Mesenchymal stem cell (in vitro differentiated cells and primary cell): ENCODE data around the gene CCDC63.

Experiments
- DNase-seq: peaks from one replicate; pipeline ENCODE4 v3.0.0-alpha.2; 2013
- H2AFZ ChIP-seq: one replicate; pipeline ENCODE4 v1.6.1; 2013; ENCODE audit warnings: low read depth, mild to moderate bottlenecking, control low read depth, inconsistent platforms, low read length, moderate library complexity
- H2AK5ac ChIP-seq: 2 replicates; pipeline ENCODE4 v1.6.1; 2013; ENCODE audit warnings: low read length, moderate library complexity, mild to moderate bottlenecking, inconsistent platforms; ENCODE audit not compliant: severe bottlenecking
- H2BK120ac ChIP-seq: one replicate; pipeline ENCODE4 v1.6.1; 2013; ENCODE audit warnings: low read depth, mild to moderate bottlenecking, inconsistent platforms, low read length, moderate library complexity
- H2BK12ac ChIP-seq, 2 experiments: one replicate each; pipeline ENCODE4 v1.6.1; 2013; ENCODE audit warnings: inconsistent platforms in 2 of 2, low read length in 2 of 2, mild to moderate bottlenecking in 2 of 2, moderate library complexity in 2 of 2, control low read depth in 1 of 2
- H2BK15ac ChIP-seq: one replicate; pipeline ENCODE4 v1.6.1; 2013; ENCODE audit warnings: mild to moderate bottlenecking, low read depth, inconsistent platforms; ENCODE audit not compliant: poor library complexity, severe bottlenecking
- H2BK5ac ChIP-seq: 2 replicates; pipeline ENCODE4 v1.6.1; 2013; ENCODE audit warnings: low read depth, mild to moderate bottlenecking, low read length, control low read depth, inconsistent platforms; ENCODE audit not compliant: poor library complexity, severe bottlenecking
- H3K14ac ChIP-seq, 2 experiments: one replicate each; pipeline ENCODE4 v1.6.1; 2013; ENCODE audit warnings: inconsistent platforms in 2 of 2, low read length in 2 of 2, control low read depth in 1 of 2, mild to moderate bottlenecking in 1 of 2, moderate library complexity in 1 of 2
- H3K18ac ChIP-seq, 2 experiments: one replicate each; pipeline ENCODE4 v1.6.1; 2013; ENCODE audit warnings: inconsistent platforms in 2 of 2, low read length in 2 of 2, control low read depth in 1 of 2, low read depth in 1 of 2, mild to moderate bottlenecking in 1 of 2
- H3K23ac ChIP-seq, 2 experiments: one replicate each; pipeline ENCODE4 v1.6.1; 2013; ENCODE audit warnings: inconsistent platforms in 2 of 2, low read length in 2 of 2, mild to moderate bottlenecking in 2 of 2, moderate library complexity in 2 of 2, control low read depth in 1 of 2
- H3K27ac ChIP-seq: 2 replicates; pipeline ENCODE4 v1.5.1; 2013; ENCODE audit warnings: mild to moderate bottlenecking, moderate library complexity, low read length, control low read depth, inconsistent platforms; ENCODE audit not compliant: poor library complexity, severe bottlenecking
- H3K27me3 ChIP-seq, 2 experiments: 2 replicates each; pipeline versions ENCODE4 v1.6.1 to v1.7.0; 2013; ENCODE audit warnings: low read length in 2 of 2, mild to moderate bottlenecking in 2 of 2, moderate library complexity in 2 of 2, control low read depth in 1 of 2, inconsistent platforms in 1 of 2; ENCODE audit not compliant: control insufficient read depth in 1 of 2, insufficient read depth in 1 of 2
- H3K36me3 ChIP-seq, 2 experiments: 2 replicates each; pipeline versions ENCODE4 v1.6.1 to v1.7.0; 2013; ENCODE audit warnings: low read length in 2 of 2, control low read depth in 1 of 2, inconsistent platforms in 1 of 2, low read depth in 1 of 2, mild to moderate bottlenecking in 1 of 2; ENCODE audit not compliant: insufficient read depth in 2 of 2, control insufficient read depth in 1 of 2
- H3K4ac ChIP-seq, 2 experiments: one replicate each; pipeline ENCODE4 v1.6.1; 2013; ENCODE audit warnings: inconsistent platforms in 2 of 2, low read length in 2 of 2, mild to moderate bottlenecking in 2 of 2, moderate library complexity in 2 of 2, control low read depth in 1 of 2, low read depth in 1 of 2
- H3K4me1 ChIP-seq: 2 replicates; pipeline ENCODE4 v1.6.1; 2013; ENCODE audit warnings: low read depth, low read length, control low read depth; ENCODE audit not compliant: control insufficient read depth, insufficient read depth
- H3K4me2 ChIP-seq: 2 replicates; pipeline ENCODE4 v1.6.1; 2013; ENCODE audit warnings: low read length, mild to moderate bottlenecking, inconsistent platforms; ENCODE audit not compliant: poor library complexity, severe bottlenecking
- H3K4me3 ChIP-seq, 2 experiments: 2 replicates each; pipeline versions ENCODE4 v1.5.1 to v1.7.0; 2013; ENCODE audit warnings: low read length in 2 of 2, mild to moderate bottlenecking in 2 of 2, control low read depth in 1 of 2, low read depth in 1 of 2; ENCODE audit not compliant: insufficient read depth in 1 of 2
- H3K79me1 ChIP-seq: replicated peaks from 2 replicates; pipeline ENCODE4 v1.6.1; 2013; ENCODE audit warnings: mild to moderate bottlenecking, control low read depth, low read length, inconsistent platforms; ENCODE audit not compliant: poor library complexity, severe bottlenecking
- H3K9ac ChIP-seq: 2 replicates; pipeline ENCODE4 v1.7.0; 2013; ENCODE audit warnings: mild to moderate bottlenecking, low read length, moderate library complexity
- H3K9me3 ChIP-seq: 2 replicates; pipeline ENCODE4 v1.7.0; 2013; ENCODE audit warnings: mild to moderate bottlenecking, low read length; ENCODE audit not compliant: control insufficient read depth
- H4K8ac ChIP-seq: one replicate; pipeline ENCODE4 v1.6.1; 2013; ENCODE audit warnings: inconsistent platforms, mild to moderate bottlenecking, low read length, moderate library complexity
- H4K91ac ChIP-seq: one replicate; pipeline ENCODE4 v1.6.1; 2013; ENCODE audit warnings: mild to moderate bottlenecking, low read length, inconsistent platforms
- WGBS: methylation state at CpG from one replicate; pipeline ENCODE4 v1.1.7; 2013; ENCODE audit warnings: mixed read lengths; 5-methylcytosine and 5-hydroxymethylcytosine counted together

CCDC63 gene

DNA sequence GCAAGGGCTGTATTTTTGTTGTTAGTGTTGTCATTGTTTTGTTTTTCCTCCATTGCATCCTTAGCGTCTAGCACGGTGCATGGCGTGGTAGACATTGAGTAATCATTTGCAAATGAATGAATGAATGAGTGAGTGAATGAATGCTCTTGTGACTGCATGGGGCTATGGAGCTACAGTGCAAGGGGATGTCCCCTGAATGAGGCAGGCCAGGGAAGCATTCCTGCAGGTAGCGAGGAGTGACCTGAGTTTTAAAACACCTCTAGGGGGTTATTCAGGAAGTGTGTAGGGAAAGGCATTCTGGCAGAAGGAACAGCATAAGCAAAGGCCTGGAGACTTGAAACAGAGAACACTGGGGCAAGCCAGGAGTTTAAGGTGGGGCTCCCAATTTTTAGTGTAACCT is 56.7 kb downstream of the CCDC63 start:
- WGBS: 97% methylated on average over 4 of the region's 4 CpGs
- H3K14ac ChIP-seq: no peak overlapping the region
- DNase-seq: no peak
- no peak overlapping the region for H2AK5ac ChIP-seq
- no peak overlapping the region for H2BK12ac ChIP-seq
- no peaks in the 10 kb centered on the region for H3K4me1 ChIP-seq
- H3K79me1 ChIP-seq: no peaks in the 10 kb centered on the region
- no peak overlapping the region for H3K4me2 ChIP-seq
- no peaks in the 10 kb centered on the region for H3K36me3 ChIP-seq
- no peak overlapping the region for H4K91ac ChIP-seq
- no peak overlapping the region for H3K18ac ChIP-seq
- peaks cover 3 to 21% of the 10 kb centered on the region in 2 experiments for H3K27me3 ChIP-seq
- H2BK5ac ChIP-seq: no peak overlapping the region
- no peak overlapping the region for H2BK120ac ChIP-seq
- no peak overlapping the region for H4K8ac ChIP-seq
- H2AFZ ChIP-seq: no peak overlapping the region
- no peak overlapping the region for H3K4ac ChIP-seq
- no peak overlapping the region for H3K9ac ChIP-seq
- no peaks in the 10 kb centered on the region for H3K9me3 ChIP-seq
- H3K23ac ChIP-seq: no peak overlapping the region
- H2BK15ac ChIP-seq: no peak overlapping the region
- no peak overlapping the region for H3K27ac ChIP-seq
- no peak overlapping the region for H3K4me3 ChIP-seq

DNA sequence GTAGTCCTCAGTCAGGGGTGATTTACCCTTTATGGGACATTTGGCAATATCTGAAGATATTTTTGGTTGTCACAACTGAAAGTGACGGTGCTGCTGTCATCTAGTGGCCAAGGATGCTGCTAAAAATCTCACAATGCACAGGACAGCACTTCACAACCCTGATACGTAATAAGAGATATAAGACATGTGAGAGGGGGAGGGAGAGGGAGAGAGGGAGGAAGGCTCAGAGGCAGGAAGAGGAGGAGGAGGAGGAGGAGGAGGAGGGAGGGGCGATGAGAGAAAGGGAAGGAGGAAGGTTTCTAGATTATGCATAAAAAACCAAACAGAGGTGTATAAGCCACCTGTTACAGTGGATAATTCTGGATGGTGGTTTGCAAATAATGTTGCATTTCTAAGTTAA is 59.3 kb downstream of the CCDC63 start:
- Histone ChIP-seq H3K4ac (no peak overlapping the region), H3K4me3 (no peak overlapping the region), H2BK15ac (no peak overlapping the region), H3K9me3 (no peaks in the 10 kb centered on the region), H3K79me1 (no peaks in the 10 kb centered on the region), H3K18ac (no peak overlapping the region), H3K14ac (no peak overlapping the region), H2BK12ac (no peak overlapping the region), H3K4me1 (peaks cover 2% of the 10 kb centered on the region), H2BK5ac (no peak overlapping the region), H3K27me3 (peaks cover 4 to 41% of the 10 kb centered on the region in 2 experiments), H3K9ac (no peak overlapping the region), H3K4me2 (no peak overlapping the region), H4K8ac (no peak overlapping the region), H2AFZ (no peak overlapping the region), H4K91ac (no peak overlapping the region), H3K36me3 (no peaks in the 10 kb centered on the region), H3K27ac (no peak overlapping the region), H2AK5ac (no peak overlapping the region), H3K23ac (no peak overlapping the region), H2BK120ac (no peak overlapping the region)
- 72% methylated on average over 3 of the region's 3 CpGs for WGBS
- no peak for DNase-seq

DNA sequence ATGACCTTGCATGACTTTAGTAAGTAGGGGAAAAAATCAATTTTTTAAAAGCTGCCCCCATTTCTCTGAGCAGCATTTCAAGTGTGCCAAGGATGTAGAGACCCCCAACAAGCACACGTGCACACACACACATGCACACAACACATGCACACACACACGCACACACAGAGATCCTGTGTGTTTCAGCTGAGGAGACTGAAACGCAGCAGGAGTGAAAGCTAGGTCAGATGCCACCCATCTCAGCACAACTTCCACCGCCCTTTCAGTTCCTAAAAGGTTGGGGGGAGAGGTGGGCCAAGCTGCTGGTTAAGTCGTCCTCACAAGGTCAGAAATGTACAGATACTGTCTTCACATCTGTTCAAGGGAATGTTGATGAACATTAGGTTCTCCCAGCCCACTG is 59.7 kb downstream of the CCDC63 start:
- Histone ChIP-seq H3K4me3 (no peak overlapping the region), H2AFZ (no peak overlapping the region), H3K36me3 (no peaks in the 10 kb centered on the region), H3K14ac (no peak overlapping the region), H3K18ac (no peak overlapping the region), H3K23ac (no peak overlapping the region), H3K27me3 (peaks cover 4 to 45% of the 10 kb centered on the region in 2 experiments), H2BK12ac (no peak overlapping the region), H3K9me3 (no peaks in the 10 kb centered on the region), H3K4ac (no peak overlapping the region), H4K91ac (no peak overlapping the region), H2BK5ac (no peak overlapping the region), H3K79me1 (no peaks in the 10 kb centered on the region), H4K8ac (no peak overlapping the region), H3K4me1 (peaks cover 2% of the 10 kb centered on the region), H2BK120ac (no peak overlapping the region), H3K27ac (no peak overlapping the region), H3K9ac (no peak overlapping the region), H3K4me2 (no peak overlapping the region), H2AK5ac (no peak overlapping the region), H2BK15ac (no peak overlapping the region)
- 83% methylated on average over 5 of the region's 5 CpGs for WGBS
- DNase-seq: no peak

DNA sequence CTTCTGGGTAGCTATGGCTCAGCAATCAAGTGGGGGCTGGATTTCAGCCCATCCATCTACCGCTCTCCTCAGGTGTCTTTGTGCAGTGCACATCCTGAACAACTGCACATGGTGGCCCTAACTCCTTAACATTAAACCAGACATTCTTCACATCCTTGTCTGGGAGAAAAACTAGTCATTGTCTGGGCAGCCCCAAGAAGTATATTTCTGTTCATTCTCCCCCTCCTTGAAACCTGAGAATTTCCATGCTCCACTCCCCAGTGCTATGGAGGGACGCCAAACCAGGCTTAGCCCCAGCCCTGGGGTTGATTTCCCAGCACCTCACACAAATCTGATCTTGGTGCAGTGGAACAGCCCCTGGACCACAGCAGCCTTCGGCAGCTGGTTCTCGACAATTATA is 60.2 kb downstream of the CCDC63 start:
- H3K27me3 ChIP-seq: peaks cover 4 to 48% of the 10 kb centered on the region in 2 experiments
- DNase-seq: no peak
- no peak overlapping the region for H2AK5ac ChIP-seq
- no peak overlapping the region for H2BK15ac ChIP-seq
- no peak overlapping the region for H2AFZ ChIP-seq
- 96% methylated on average over 4 of the region's 4 CpGs for WGBS
- H2BK120ac ChIP-seq: no peak overlapping the region
- no peak overlapping the region for H3K18ac ChIP-seq
- no peak overlapping the region for H3K23ac ChIP-seq
- H2BK5ac ChIP-seq: no peak overlapping the region
- H3K36me3 ChIP-seq: no peaks in the 10 kb centered on the region
- H3K9me3 ChIP-seq: no peaks in the 10 kb centered on the region
- no peak overlapping the region for H3K9ac ChIP-seq
- H3K4me1 ChIP-seq: peaks cover 2% of the 10 kb centered on the region
- H4K91ac ChIP-seq: no peak overlapping the region
- H3K27ac ChIP-seq: no peak overlapping the region
- H3K4me3 ChIP-seq: no peak overlapping the region
- H3K14ac ChIP-seq: no peak overlapping the region
- H3K79me1 ChIP-seq: no peaks in the 10 kb centered on the region
- H2BK12ac ChIP-seq: no peak overlapping the region
- no peak overlapping the region for H3K4ac ChIP-seq
- no peak overlapping the region for H3K4me2 ChIP-seq
- no peak overlapping the region for H4K8ac ChIP-seq
